OCI-LY7 (cell line): ENCODE data around the gene NKX1-1. TPM values are rescaled to one million over a fixed set of nuclear protein-coding genes. Genes with fewer than 3 reads are reported as not detected.

Source experiments
- BruUV-seq: library from RNA; stranded (reverse); fragments of 400-500 nt; replicated peaks from 2 replicates; lab custom pipeline; 2021; lab: Mats Ljungman, UMichigan
- CTCF ChIA-PET: fragments of 300-600 bp; sonication (Branson Sonifier 250); formaldehyde crosslinking; loops from one replicate; lab custom pipeline; 2022; ENCODE audit warnings: antibody characterized with exemption; ENCODE audit not compliant: unreplicated experiment; lab: Charles Lee
- POLR2A ChIA-PET: fragments of 300-600 bp; sonication (Branson Sonifier 250); formaldehyde crosslinking; loops from one replicate; lab custom pipeline; 2022; ENCODE audit warnings: antibody characterized with exemption; lab: Charles Lee
- DNase-seq: peaks from one replicate; pipeline ENCODE4 v3.0.0-alpha.2; 2015; ENCODE audit warnings: low spot score
- H2AFZ ChIP-seq: fragments of 200-600 bp; sonication (generic), shearing (Covaris generic); 2 replicates; pipeline ENCODE4 v1.6.1; 2014; ENCODE audit warnings: mild to moderate bottlenecking, antibody characterized with exemption, low read length, moderate library complexity
- H3K27ac ChIP-seq: fragments of 200-600 bp; sonication (generic); 2 replicates; pipeline ENCODE4 v1.5.1; 2014; ENCODE audit warnings: mixed run types, low read depth, mild to moderate bottlenecking, moderate library complexity, low read length, inconsistent platforms; ENCODE audit not compliant: poor library complexity, severe bottlenecking
- H3K36me3 ChIP-seq: fragments of 200-600 bp; sonication (generic); 2 replicates; pipeline ENCODE4 v1.6.1; 2014; ENCODE audit warnings: mild to moderate bottlenecking, antibody characterized with exemption, low read length, moderate library complexity, mixed read lengths; ENCODE audit not compliant: insufficient read depth
- H3K4me1 ChIP-seq: fragments of 200-600 bp; sonication (generic); 2 replicates; pipeline ENCODE4 v1.5.1; 2014; ENCODE audit warnings: mild to moderate bottlenecking, low read length; ENCODE audit not compliant: insufficient read depth, poor library complexity, severe bottlenecking
- H3K4me2 ChIP-seq: fragments of 200-600 bp; sonication (generic); 2 replicates; pipeline ENCODE4 v1.6.1; 2014; ENCODE audit warnings: mild to moderate bottlenecking, low read length
- H3K4me3 ChIP-seq: fragments of 200-600 bp; sonication (generic); 2 replicates; pipeline ENCODE4 v1.5.1; 2014; ENCODE audit warnings: mild to moderate bottlenecking, low read depth, low read length; ENCODE audit not compliant: poor library complexity, severe bottlenecking
- H3K79me2 ChIP-seq: fragments of 200-600 bp; sonication (generic); 2 replicates; pipeline ENCODE4 v1.6.1; 2016; ENCODE audit warnings: low read depth, mild to moderate bottlenecking, low read length, moderate library complexity, mixed read lengths; ENCODE audit not compliant: insufficient read depth
- H3K9me2 ChIP-seq: fragments of 200-600 bp; sonication (generic); 2 replicates; pipeline ENCODE4 v1.6.1; 2016; ENCODE audit warnings: mild to moderate bottlenecking, low read length, mixed read lengths; ENCODE audit not compliant: insufficient read depth
- H3K9me3 ChIP-seq: fragments of 200-600 bp; sonication (generic); 2 replicates; pipeline ENCODE4 v1.6.1; 2014; ENCODE audit warnings: mild to moderate bottlenecking, mixed run types, low read length, mixed read lengths
- H4K20me1 ChIP-seq: fragments of 200-600 bp; sonication (generic); 2 replicates; pipeline ENCODE4 v1.6.1; 2014; ENCODE audit warnings: mild to moderate bottlenecking, antibody characterized with exemption, low read length, moderate library complexity, mixed read lengths; ENCODE audit not compliant: insufficient read depth
- EZH2phosphoT487 ChIP-seq: fragments of 200-600 bp; sonication (generic); IDR thresholded peaks from 2 replicates; pipeline ENCODE4 v1.6.1; 2018; ENCODE audit warnings: low read depth, borderline replicate concordance, mild to moderate bottlenecking, mixed run types, antibody characterized with exemption, low read length, moderate library complexity, mixed read lengths
- intact Hi-C: fragments of 100-400 bp; cut with micrococcal nuclease; formaldehyde crosslinking; loops from one replicate; pipeline ENCODE4 v1.10.0; 2022; ENCODE audit not compliant: unreplicated experiment
- total RNA-seq, 2 experiments: library from RNA; depleted of rRNA in 1 of 2; stranded (reverse); fragments of >200 nt in 1 of 2; shearing (Covaris generic) in 1 of 2; gene quantifications; 2 replicates each; pipeline ENCODE4 v1.2.3, GENCODE V29; 2014 to 2022
- TF ChIP-seq, protein P1 (sequence below): fragments of 200-600 bp; sonication (generic); conservative IDR thresholded peaks from 2 replicates; pipeline ENCODE4 v1.5.1; 2014; ENCODE audit warnings: mild to moderate bottlenecking, antibody characterized with exemption, low read length, moderate library complexity, mixed read lengths

The NKX1-1 gene
- total RNA-seq, 2 experiments from 2014 or later = not detected

DNA sequence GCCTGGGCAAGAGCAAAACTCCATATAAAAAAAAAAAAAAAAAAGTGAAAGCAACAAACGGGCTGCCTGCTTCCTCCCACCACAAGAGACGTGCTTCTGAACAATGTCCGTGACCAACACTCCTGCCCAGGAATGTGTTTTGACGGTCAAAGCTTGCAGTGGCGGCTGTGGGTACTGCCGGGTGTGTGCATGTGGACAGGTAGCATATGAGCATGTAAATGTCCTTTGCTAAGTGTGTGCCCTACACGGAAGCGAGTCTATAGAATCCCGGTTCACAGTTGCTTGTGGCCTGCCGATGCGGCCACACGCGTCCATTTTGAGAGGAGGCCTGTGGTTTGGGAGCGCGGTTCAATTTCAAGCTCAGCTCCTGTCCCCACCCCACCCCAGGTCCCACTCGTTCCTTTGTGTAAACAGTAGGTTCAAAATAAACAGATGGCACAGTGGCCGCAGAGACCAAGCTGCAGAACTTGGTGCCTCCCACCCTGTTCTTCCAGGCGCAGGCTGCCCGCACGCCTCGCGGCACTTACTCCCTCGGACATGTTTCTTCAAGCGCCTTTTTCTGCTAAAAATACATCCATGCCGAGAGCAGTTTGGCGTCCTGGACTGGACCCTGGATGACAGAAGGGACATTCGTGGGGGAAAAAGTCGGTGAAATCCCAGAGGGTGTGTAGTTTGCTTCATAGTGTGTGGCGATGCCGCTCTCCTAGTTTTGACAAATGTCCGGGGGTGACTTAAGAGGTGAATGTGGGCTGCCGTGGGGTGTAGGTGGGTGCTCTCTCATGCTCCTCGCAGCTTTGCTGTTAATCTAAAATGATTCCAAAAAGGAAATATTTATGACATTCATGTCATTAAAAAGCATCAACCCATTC, 11.5 kb upstream of the NKX1-1 start:
- H3K4me1 ChIP-seq = no peaks in the 10 kb centered on the region
- ChIA-PET POLR2A (no interaction called here), CTCF (no interaction called here)
- intact Hi-C loops = no loop called here
- no TSS peak for BruUV-seq
- no peak overlapping the region for H3K27ac ChIP-seq
- no peaks in the 10 kb centered on the region for H3K9me2 ChIP-seq
- DNase-seq = no peak
- no peak overlapping the region for H3K4me3 ChIP-seq
- no peaks in the 10 kb centered on the region for H3K9me3 ChIP-seq
- H4K20me1 ChIP-seq = no peaks in the 10 kb centered on the region
- H3K36me3 ChIP-seq = no peaks in the 10 kb centered on the region
- H2AFZ ChIP-seq = no peak overlapping the region
- H3K4me2 ChIP-seq = no peak overlapping the region
- no peak for TF ChIP-seq EZH2phosphoT487
- TF ChIP-seq, protein P1, sequence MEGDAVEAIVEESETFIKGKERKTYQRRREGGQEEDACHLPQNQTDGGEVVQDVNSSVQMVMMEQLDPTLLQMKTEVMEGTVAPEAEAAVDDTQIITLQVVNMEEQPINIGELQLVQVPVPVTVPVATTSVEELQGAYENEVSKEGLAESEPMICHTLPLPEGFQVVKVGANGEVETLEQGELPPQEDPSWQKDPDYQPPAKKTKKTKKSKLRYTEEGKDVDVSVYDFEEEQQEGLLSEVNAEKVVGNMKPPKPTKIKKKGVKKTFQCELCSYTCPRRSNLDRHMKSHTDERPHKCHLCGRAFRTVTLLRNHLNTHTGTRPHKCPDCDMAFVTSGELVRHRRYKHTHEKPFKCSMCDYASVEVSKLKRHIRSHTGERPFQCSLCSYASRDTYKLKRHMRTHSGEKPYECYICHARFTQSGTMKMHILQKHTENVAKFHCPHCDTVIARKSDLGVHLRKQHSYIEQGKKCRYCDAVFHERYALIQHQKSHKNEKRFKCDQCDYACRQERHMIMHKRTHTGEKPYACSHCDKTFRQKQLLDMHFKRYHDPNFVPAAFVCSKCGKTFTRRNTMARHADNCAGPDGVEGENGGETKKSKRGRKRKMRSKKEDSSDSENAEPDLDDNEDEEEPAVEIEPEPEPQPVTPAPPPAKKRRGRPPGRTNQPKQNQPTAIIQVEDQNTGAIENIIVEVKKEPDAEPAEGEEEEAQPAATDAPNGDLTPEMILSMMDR = no peak
- no peaks in the 10 kb centered on the region for H3K79me2 ChIP-seq

DNA sequence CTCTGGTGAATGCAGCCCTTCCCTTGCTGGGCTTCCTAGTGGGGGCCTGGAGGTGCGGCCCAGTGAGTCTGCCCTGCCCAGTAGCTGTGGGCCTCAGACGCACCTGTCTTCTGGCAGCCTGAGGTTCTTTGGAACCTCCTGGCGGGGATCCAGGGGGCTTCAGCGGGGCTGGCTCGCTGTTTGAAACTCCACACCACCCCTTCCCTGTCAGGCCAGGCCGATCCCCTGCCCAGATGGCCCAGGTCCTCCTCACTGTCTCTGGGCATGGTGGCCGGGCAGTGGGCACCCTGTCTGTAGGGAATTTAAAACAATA, 10.7 kb upstream of the NKX1-1 start:
- intact Hi-C loops = no loop called here
- TF ChIP-seq, protein P1 = no peak
- TF ChIP-seq EZH2phosphoT487 = no peak
- Histone ChIP-seq H3K4me2 (no peak overlapping the region), H3K79me2 (no peaks in the 10 kb centered on the region), H4K20me1 (no peaks in the 10 kb centered on the region), H3K36me3 (no peaks in the 10 kb centered on the region), H3K4me1 (no peaks in the 10 kb centered on the region), H3K27ac (no peak overlapping the region), H2AFZ (no peak overlapping the region), H3K9me2 (no peaks in the 10 kb centered on the region), H3K4me3 (no peak overlapping the region), H3K9me3 (no peaks in the 10 kb centered on the region)
- no peak for DNase-seq
- ChIA-PET POLR2A (no interaction called here), CTCF (no interaction called here)
- no TSS peak for BruUV-seq
